ENCODE measurements around the gene MRPL28. TPM values are rescaled to one million over a fixed set of nuclear protein-coding genes. Genes with fewer than 3 reads are reported as not detected.

Gene MRPL28
- polyA plus RNA-seq, 1 of the 3 experiments (the other 2 are of a cell fraction): 320 TPM

- Histone ChIP-seq H3K4me2 (peak overlapping the region; percentile 93), H3K9ac (peak overlapping the region; percentile 75), H3K9me2 (no peaks in the 10 kb centered on the region), H2AFZ (ENCODE audit: low read depth) (peak overlapping the region; percentile 96), H3K27me3 (ENCODE audit: insufficient read depth) (no peaks in the 10 kb centered on the region), H3F3A (replicated peaks; ENCODE audit: insufficient read depth) (peaks cover 44% of the 10 kb centered on the region), H3K27ac (ENCODE audit: low read depth in 2 of 2, low read length in 1 of 2) (peak overlapping the region; percentile 80 to 81), H4K20me1 (ENCODE audit: insufficient read depth) (0 out of 2 replicates have a peak, but pooled peaks cover 10% of the 10 kb centered on the region), H3K36me3 (replicated peaks in 1 of 2; ENCODE audit: control insufficient read depth in 1 of 2, insufficient read depth in 2 of 2, low read length in 1 of 2) (peaks cover 0 to 17% of the 10 kb centered on the region in 2 experiments), H3K9me3 (no peaks in the 10 kb centered on the region), H3K4me3 (ENCODE audit: low read depth in 2 of 2, low read length in 1 of 2) (peak overlapping the region; percentile 66 to 68), H3K4me1 (ENCODE audit: control insufficient read depth in 1 of 2, insufficient read depth in 2 of 2, low read depth in 1 of 2, low read length in 1 of 2) (peaks cover 7 to 16% of the 10 kb centered on the region in 2 experiments; a peak in 2 of 4 replicates), H3K79me2 (ENCODE audit: insufficient read depth) (peaks cover 7% of the 10 kb centered on the region)
- POLR2A ChIA-PET: no interaction called here
- 2% methylated on average over 22 of the region's 22 CpGs for WGBS (ENCODE audit: low lambda C conversion rate)
- DNase-seq: peak; percentile 83
- TF ChIP-seq MXI1 (IDR thresholded peaks at IDR 0.05; ENCODE audit: low read depth, low read length): peak; percentile 74
- TF ChIP-seq, protein P1, sequence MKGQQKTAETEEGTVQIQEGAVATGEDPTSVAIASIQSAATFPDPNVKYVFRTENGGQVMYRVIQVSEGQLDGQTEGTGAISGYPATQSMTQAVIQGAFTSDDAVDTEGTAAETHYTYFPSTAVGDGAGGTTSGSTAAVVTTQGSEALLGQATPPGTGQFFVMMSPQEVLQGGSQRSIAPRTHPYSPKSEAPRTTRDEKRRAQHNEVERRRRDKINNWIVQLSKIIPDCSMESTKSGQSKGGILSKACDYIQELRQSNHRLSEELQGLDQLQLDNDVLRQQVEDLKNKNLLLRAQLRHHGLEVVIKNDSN (IDR thresholded peaks at IDR 0.05; ENCODE audit: borderline replicate concordance, low read depth): peak; percentile 68; the same call in 1 of the 2 replicates
- TF ChIP-seq MAX (IDR thresholded peaks at IDR 0.05; ENCODE audit: low read depth): peak; percentile 86
- TF ChIP-seq NRF1 (IDR thresholded peaks at IDR 0.05; ENCODE audit: low read depth, low read length): no peak
- CTCF ChIA-PET: no interaction called here
These were observed 26.3 kb upstream of the MRPL28 start for GRCh38 chr16:396605-397004.

- H3K27me3 ChIP-seq (ENCODE audit: insufficient read depth): no peaks in the 10 kb centered on the region
- ChIA-PET CTCF (interaction anchor here (1.3 kb wide), 1 partner anchor 279 kb away, joined by 3 read pairs; the partner anchor contains the start of gene RHBDL1), POLR2A (no interaction called here)
- H3F3A ChIP-seq (replicated peaks; ENCODE audit: insufficient read depth): peaks cover 43% of the 10 kb centered on the region
- H3K4me3 ChIP-seq (ENCODE audit: low read depth in 2 of 2, low read length in 1 of 2): peak overlapping the region; percentile 66 to 68
- DNase-seq: no peak
- peak overlapping the region; percentile 80 to 81 for H3K27ac ChIP-seq (ENCODE audit: low read depth in 2 of 2, low read length in 1 of 2)
- H3K9ac ChIP-seq: peak overlapping the region; percentile 75
- peak overlapping the region; percentile 93 for H3K4me2 ChIP-seq
- no peaks in the 10 kb centered on the region for H3K9me3 ChIP-seq
- peaks cover 7 to 16% of the 10 kb centered on the region in 2 experiments; a peak in 2 of 4 replicates for H3K4me1 ChIP-seq (ENCODE audit: control insufficient read depth in 1 of 2, insufficient read depth in 2 of 2, low read depth in 1 of 2, low read length in 1 of 2)
- 0 out of 2 replicates have a peak, but pooled peaks cover 10% of the 10 kb centered on the region for H4K20me1 ChIP-seq (ENCODE audit: insufficient read depth)
- H3K79me2 ChIP-seq (ENCODE audit: insufficient read depth): peaks cover 7% of the 10 kb centered on the region
- H3K36me3 ChIP-seq (replicated peaks in 1 of 2; ENCODE audit: control insufficient read depth in 1 of 2, insufficient read depth in 2 of 2, low read length in 1 of 2): peaks cover 0 to 17% of the 10 kb centered on the region in 2 experiments
- TF ChIP-seq JUND (IDR thresholded peaks at IDR 0.05) (no peak), RCOR1 (IDR thresholded peaks at IDR 0.05; ENCODE audit: low read length) (0 out of 2 replicates have a peak, but pooled peaks have one; percentile 22), TAF1 (IDR thresholded peaks at IDR 0.05; ENCODE audit: borderline replicate concordance, low read depth, low read length) (no peak)
- H2AFZ ChIP-seq (ENCODE audit: low read depth): peak overlapping the region; percentile 96
- no peaks in the 10 kb centered on the region for H3K9me2 ChIP-seq
- WGBS (ENCODE audit: low lambda C conversion rate): 44% methylated on average over 3 of the region's 3 CpGs
These were observed 25.9 kb upstream of the MRPL28 start for GRCh38 chr16:396199-396598.

DNA sequence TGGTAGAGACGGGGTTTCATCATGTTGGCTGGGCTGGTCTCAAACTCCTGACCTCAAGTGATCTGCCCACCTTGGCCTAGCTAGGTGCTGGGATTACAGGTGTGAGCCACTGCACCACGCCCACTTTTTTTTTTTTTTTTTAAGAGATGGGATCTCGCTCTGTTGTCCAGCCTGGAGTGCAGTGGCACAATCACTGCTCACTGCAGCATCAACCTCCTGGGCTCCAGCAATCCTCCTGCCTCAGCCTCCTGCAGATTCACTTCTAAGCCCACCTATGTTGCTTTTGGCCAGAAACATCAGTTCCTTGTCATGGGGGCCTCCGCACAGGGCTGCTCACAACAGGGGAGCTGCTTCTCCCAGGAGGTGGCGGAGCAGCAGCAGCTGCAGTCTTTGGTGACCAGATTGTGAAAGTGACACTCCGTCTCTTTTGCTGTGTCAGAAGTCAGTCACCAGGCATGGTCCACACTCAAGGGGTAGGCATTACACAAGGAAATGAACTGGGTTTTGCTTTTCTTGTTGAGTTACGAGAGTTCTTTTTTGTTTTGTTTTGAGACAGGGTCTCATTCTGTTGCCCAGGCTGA is 22.2 kb upstream of the MRPL28 start:
- ChIA-PET CTCF (interaction anchor here (0.5 to 2.3 kb wide), 15 partner anchors 9 to 276 kb away, joined by 3 to 15 read pairs (median 4); partner anchors contain the start of genes CAPN15, DECR2, RAB11FIP3 and RHOT2), POLR2A (no interaction called here)
- Histone ChIP-seq H3K4me1 (ENCODE audit: control insufficient read depth in 1 of 2, insufficient read depth in 2 of 2, low read depth in 1 of 2, low read length in 1 of 2) (peaks cover 0 to 7% of the 10 kb centered on the region in 2 experiments; a peak in 2 of 4 replicates), H3K27me3 (ENCODE audit: insufficient read depth) (no peaks in the 10 kb centered on the region), H3K27ac (ENCODE audit: low read depth in 2 of 2, low read length in 1 of 2) (no peak overlapping the region), H3F3A (replicated peaks; ENCODE audit: insufficient read depth) (peaks cover 15% of the 10 kb centered on the region), H3K9me3 (no peaks in the 10 kb centered on the region), H3K79me2 (ENCODE audit: insufficient read depth) (peaks cover 3% of the 10 kb centered on the region; the same call in 1 of the 2 replicates), H3K4me2 (no peak overlapping the region), H3K9ac (no peak overlapping the region), H2AFZ (ENCODE audit: low read depth) (no peak overlapping the region), H3K36me3 (replicated peaks in 1 of 2; ENCODE audit: control insufficient read depth in 1 of 2, insufficient read depth in 2 of 2, low read length in 1 of 2) (no peaks in the 10 kb centered on the region), H3K9me2 (no peaks in the 10 kb centered on the region), H3K4me3 (ENCODE audit: low read depth in 2 of 2, low read length in 1 of 2) (no peak overlapping the region), H4K20me1 (ENCODE audit: insufficient read depth) (no peaks in the 10 kb centered on the region)
- 96% methylated on average over 7 of the region's 7 CpGs for WGBS (ENCODE audit: low lambda C conversion rate)
- TF ChIP-seq POLR2AphosphoS5 (IDR thresholded peaks at IDR 0.05; ENCODE audit: low read depth, low read length): no peak
- TF ChIP-seq TCF12 (IDR thresholded peaks at IDR 0.05): no peak
- no peak for TF ChIP-seq TEAD4 (IDR thresholded peaks at IDR 0.05; ENCODE audit: borderline replicate concordance, insufficient read depth)
- TF ChIP-seq FOXM1 (IDR thresholded peaks at IDR 0.05; ENCODE audit: low read depth): no peak
- no peak for TF ChIP-seq RAD21 (IDR thresholded peaks at IDR 0.05; ENCODE audit: low read length)
- no peak for DNase-seq

All from SK-N-SH (cell line).